ENCODE results near the gene RPL32.

The RPL32 gene

DNA sequence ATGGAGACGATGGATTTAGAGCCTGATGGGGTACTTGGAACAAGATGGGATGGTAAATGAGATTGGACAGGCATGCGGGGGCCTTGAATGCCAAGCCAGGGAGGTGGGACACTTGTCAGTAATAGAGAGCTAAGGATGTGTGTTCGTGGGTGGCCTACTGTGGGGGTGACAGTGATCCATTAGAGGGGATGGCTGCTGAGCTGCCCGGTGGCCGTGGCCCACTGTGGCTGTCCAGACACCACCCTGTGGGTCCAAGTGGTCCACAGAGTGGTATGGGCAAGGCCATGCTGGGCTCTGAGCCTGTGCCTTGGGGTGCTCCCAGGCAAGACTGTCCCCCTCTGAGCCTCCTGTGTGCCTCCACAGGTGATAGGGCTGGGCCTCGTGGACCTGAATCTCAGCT, 27.4 kb downstream of the RPL32 start:
- no peak for DNase-seq (ENCODE audit: extremely low spot score)
- TF ChIP-seq, protein P1, sequence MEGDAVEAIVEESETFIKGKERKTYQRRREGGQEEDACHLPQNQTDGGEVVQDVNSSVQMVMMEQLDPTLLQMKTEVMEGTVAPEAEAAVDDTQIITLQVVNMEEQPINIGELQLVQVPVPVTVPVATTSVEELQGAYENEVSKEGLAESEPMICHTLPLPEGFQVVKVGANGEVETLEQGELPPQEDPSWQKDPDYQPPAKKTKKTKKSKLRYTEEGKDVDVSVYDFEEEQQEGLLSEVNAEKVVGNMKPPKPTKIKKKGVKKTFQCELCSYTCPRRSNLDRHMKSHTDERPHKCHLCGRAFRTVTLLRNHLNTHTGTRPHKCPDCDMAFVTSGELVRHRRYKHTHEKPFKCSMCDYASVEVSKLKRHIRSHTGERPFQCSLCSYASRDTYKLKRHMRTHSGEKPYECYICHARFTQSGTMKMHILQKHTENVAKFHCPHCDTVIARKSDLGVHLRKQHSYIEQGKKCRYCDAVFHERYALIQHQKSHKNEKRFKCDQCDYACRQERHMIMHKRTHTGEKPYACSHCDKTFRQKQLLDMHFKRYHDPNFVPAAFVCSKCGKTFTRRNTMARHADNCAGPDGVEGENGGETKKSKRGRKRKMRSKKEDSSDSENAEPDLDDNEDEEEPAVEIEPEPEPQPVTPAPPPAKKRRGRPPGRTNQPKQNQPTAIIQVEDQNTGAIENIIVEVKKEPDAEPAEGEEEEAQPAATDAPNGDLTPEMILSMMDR (IDR thresholded peaks at IDR 0.05; ENCODE audit: control extremely low read depth, extremely low read depth, low read depth, missing control alignments) = no peak
- ChIA-PET POLR2A (no interaction called here), CTCF (interaction anchor here (1.3 to 2.4 kb wide), 4 partner anchors 10 to 108 kb away, joined by 3 to 8 read pairs (median 4); no protein-coding TSS in a partner anchor)

DNA sequence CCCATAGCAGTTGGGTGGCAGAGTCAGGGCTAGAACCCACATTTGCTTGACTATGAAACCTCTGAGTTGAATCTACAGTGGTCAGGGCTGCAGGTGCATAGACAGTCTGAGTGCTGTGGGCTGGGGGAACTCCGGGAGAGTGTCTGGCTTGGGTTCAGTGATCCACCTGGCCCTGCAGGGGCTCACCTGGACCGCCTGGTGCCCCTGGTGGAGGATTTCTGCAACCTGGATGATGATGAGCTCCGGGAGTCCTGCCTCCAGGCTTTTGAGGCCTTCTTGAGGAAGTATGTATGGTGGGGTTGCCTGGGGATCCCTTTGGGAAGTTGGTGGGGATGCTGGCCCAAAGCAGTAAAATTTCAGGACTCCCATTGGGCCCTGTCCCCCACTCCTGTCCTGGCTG, 28.6 kb downstream of the RPL32 start:
- ChIA-PET POLR2A (no interaction called here), CTCF (interaction anchor here (1.1 to 3.3 kb wide), 8 partner anchors 9 to 107 kb away, joined by 3 to 23 read pairs (median 4); partner anchors contain the start of gene RPL32)
- no peak for DNase-seq (ENCODE audit: extremely low spot score)
- TF ChIP-seq, protein P1 (IDR thresholded peaks at IDR 0.05; ENCODE audit: control extremely low read depth, extremely low read depth, low read depth, missing control alignments) = no peak

DNA sequence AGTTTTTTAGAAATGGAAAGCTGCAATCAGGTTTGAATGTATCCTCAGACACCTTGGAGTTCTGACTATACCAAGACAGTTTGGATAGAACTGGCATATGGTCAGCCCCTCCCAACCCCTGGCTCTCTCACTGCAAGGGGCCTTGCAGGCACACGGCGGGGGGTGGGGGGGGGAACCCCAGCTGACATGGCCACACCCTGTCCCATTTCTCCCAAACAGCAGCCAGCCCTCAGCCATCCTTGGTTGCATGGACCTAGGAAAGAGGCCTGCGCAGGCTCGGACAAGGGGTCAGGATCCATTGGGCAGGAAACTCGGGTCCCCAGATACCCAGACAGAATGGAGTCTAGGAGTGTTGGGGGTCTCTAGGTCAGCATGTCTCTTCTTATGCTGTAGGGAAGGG, 30.4 kb downstream of the RPL32 start:
- TF ChIP-seq, protein P1 (IDR thresholded peaks at IDR 0.05; ENCODE audit: control extremely low read depth, extremely low read depth, low read depth, missing control alignments) = no peak
- ChIA-PET CTCF (interaction anchor here (0.7 to 3.3 kb wide), 15 partner anchors 8 to 676 kb away, joined by 3 to 32 read pairs (median 6); partner anchors contain the start of gene RPL32), POLR2A (interaction anchor here (1.2 kb wide), 2 partner anchors 17 to 21 kb away, joined by 4 to 6 read pairs; no protein-coding TSS in a partner anchor)
- DNase-seq (ENCODE audit: extremely low spot score) = no peak

DNA sequence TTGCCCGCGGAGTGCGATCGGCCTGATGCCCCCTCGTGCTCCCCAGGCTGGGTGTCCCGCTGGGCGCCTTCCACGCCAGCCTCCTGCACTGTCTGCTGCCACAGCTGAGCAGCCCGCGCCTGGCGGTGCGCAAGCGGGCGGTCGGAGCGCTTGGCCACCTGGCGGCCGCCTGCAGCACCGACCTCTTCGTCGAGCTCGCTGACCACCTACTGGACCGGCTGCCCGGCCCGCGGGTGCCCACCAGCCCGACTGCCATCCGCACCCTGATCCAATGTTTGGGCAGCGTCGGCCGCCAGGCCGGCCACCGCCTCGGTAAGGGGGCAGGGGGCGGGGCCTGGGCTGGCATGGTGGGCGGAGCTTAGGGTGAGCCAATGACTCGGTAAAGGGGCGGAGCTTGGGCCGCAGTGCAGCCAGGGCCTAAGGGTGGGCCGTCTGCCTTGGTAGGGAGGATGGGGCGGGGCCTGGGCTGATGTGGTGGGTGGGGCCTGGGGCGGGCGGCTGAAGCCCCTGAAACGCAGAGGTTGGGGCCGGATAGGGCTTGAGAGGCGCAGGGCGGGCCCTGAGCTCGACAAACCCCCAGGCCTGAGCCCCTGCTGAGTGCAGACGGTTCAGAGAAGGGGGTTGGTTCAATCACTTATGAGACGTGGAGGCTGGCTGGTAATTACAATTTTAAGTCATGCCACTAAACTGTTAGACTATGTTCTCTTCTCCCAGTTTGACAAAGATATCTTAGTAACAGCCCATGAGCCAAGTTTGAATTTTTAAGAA, 31.2 kb downstream of the RPL32 start:
- DNase-seq (ENCODE audit: extremely low spot score) = peak; percentile 99
- TF ChIP-seq, protein P1 (IDR thresholded peaks at IDR 0.05; ENCODE audit: control extremely low read depth, extremely low read depth, low read depth, missing control alignments) = peak; percentile 65
- ChIA-PET CTCF (interaction anchor here (0.6 to 3.3 kb wide), 34 partner anchors 9 to 675 kb away, joined by 3 to 32 read pairs (median 5); partner anchors contain the start of genes CAND2, RPL32, TMEM40 and TSEN2), POLR2A (interaction anchor here (0.6 to 1.2 kb wide), 3 partner anchors 10 to 21 kb away, joined by 3 to 6 read pairs (median 4); no protein-coding TSS in a partner anchor)

DNA sequence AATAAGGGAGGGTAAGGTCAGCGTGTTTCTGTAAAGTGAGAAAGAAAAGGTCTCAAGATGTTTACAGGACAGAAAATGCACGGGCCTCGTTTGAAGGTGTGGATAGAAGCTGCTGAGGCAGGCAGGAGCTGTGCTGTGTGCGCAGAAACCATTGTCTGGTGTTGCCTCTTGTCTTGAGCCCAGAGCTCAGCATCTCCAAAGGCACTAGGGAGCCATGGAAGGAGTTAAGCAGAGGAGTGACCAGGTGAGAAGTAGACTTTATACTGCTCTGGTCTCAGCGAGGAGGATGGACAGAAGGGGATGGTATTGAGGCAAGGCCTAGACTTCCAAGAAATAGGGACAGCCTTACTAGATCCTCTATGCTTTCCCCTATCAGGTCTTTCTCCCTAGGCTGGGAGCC, 31.9 kb downstream of the RPL32 start:
- POLR2A ChIA-PET = no interaction called here
- CTCF ChIA-PET = interaction anchor here (1.0 to 2.9 kb wide), 23 partner anchors 9 to 129 kb away, joined by 3 to 32 read pairs (median 6); partner anchors contain the start of genes CAND2 and TMEM40
- TF ChIP-seq, protein P1 (IDR thresholded peaks at IDR 0.05; ENCODE audit: control extremely low read depth, extremely low read depth, low read depth, missing control alignments) = no peak
- no peak for DNase-seq (ENCODE audit: extremely low spot score)

DNA sequence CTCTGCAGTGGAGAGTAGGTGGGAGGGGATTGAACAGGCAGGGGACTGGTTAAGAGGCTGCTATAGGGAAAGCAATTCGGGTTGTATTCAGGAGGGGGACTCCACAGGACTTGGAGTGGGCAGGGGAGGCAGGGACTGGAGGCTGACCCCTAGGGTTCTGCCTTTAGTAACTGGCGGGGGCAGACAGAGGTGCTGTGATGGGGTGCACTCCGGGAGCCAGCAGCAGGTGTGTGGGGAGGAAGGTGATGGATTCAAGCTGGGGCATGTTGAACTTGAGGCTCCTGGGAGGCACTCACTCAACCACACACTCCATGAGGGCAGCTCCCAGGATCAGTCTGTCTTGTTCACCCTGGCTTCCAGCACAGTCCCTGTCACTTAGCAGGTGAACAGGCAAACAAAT, 32.4 kb downstream of the RPL32 start:
- TF ChIP-seq, protein P1 (IDR thresholded peaks at IDR 0.05; ENCODE audit: control extremely low read depth, extremely low read depth, low read depth, missing control alignments) = no peak
- POLR2A ChIA-PET = no interaction called here
- CTCF ChIA-PET = interaction anchor here (1.0 to 2.9 kb wide), 13 partner anchors 10 to 103 kb away, joined by 3 to 21 read pairs (median 7); partner anchors contain the start of gene CAND2
- no peak for DNase-seq (ENCODE audit: extremely low spot score)
